NCI-H2196 (cell line): ENCODE data around the gene ZDHHC3.

Experiments used
- DNase-seq: peaks from one replicate; lab custom pipeline; 2025; ENCODE audit not compliant: unreplicated experiment; lab: John Stamatoyannopoulos, UW

Gene ZDHHC3

GRCh38 chr3:44899683-44900367, 76.1 kb downstream of the ZDHHC3 start:
- no peak for DNase-seq

GRCh38 chr3:44896440-44896839, 79.5 kb downstream of the ZDHHC3 start:
- DNase-seq, result no peak

GRCh38 chr3:44894485-44894884, 81.5 kb downstream of the ZDHHC3 start:
- DNase-seq, result no peak

- no peak for DNase-seq
These were observed 82.9 kb downstream of the ZDHHC3 start for GRCh38 chr3:44893097-44893496.

GRCh38 chr3:44892689-44893088, 83.3 kb downstream of the ZDHHC3 start:
- DNase-seq, result no peak

GRCh38 chr3:44890852-44891251, 85.1 kb downstream of the ZDHHC3 start:
- no peak for DNase-seq

GRCh38 chr3:44890258-44890657, 85.7 kb downstream of the ZDHHC3 start:
- no peak for DNase-seq

GRCh38 chr3:44887101-44887500, 88.9 kb downstream of the ZDHHC3 start:
- DNase-seq, result no peak

GRCh38 chr3:44886561-44886960, 89.4 kb downstream of the ZDHHC3 start:
- no peak for DNase-seq

- no peak for DNase-seq
These were observed 90.4 kb downstream of the ZDHHC3 start for GRCh38 chr3:44885618-44886017.

GRCh38 chr3:44883999-44884431, 92.0 kb downstream of the ZDHHC3 start:
- no peak for DNase-seq

- no peak for DNase-seq
These were observed 92.6 kb downstream of the ZDHHC3 start for GRCh38 chr3:44883213-44883955.

GRCh38 chr3:44880284-44880683, 95.7 kb downstream of the ZDHHC3 start:
- DNase-seq, result no peak

- DNase-seq, result no peak
These were observed 98.6 kb downstream of the ZDHHC3 start for GRCh38 chr3:44877333-44877732.

- DNase-seq, result no peak
These were observed 100.4 kb downstream of the ZDHHC3 start for GRCh38 chr3:44875596-44875995.
